Hepatocyte (in vitro differentiated cells): ENCODE measurements around the gene ARFGEF3. TPM values are rescaled to one million over a fixed set of nuclear protein-coding genes. Genes with fewer than 3 reads are reported as not detected.

Source experiments
- DNase-seq: peaks from one replicate; pipeline ENCODE4 v3.0.0-alpha.2; 2016; ENCODE audit warnings: low spot score
- H2AFZ ChIP-seq: fragments of 200-600 bp; sonication (generic); 2 replicates; pipeline ENCODE4 v1.6.0; 2016; ENCODE audit warnings: antibody characterized with exemption, mild to moderate bottlenecking
- H3K27ac ChIP-seq: fragments of 200-600 bp; sonication (generic); 2 replicates; pipeline ENCODE4 v1.5.1; 2016; ENCODE audit warnings: mild to moderate bottlenecking
- H3K27me3 ChIP-seq: fragments of 200-600 bp; sonication (generic); 2 replicates; pipeline ENCODE4 v1.6.1; 2016
- H3K36me3 ChIP-seq: fragments of 200-600 bp; sonication (generic); replicated peaks from 2 replicates; pipeline ENCODE4 v1.5.1; 2016; ENCODE audit warnings: low read depth; ENCODE audit not compliant: insufficient read depth
- H3K4me1 ChIP-seq: fragments of 200-600 bp; sonication (generic); 2 replicates; pipeline ENCODE4 v1.5.1; 2016; ENCODE audit warnings: mild to moderate bottlenecking, moderate library complexity; ENCODE audit not compliant: insufficient read depth
- H3K4me2 ChIP-seq: fragments of 200-600 bp; sonication (generic); 2 replicates; pipeline ENCODE4 v1.6.0; 2016
- H3K4me3 ChIP-seq: fragments of 200-600 bp; sonication (generic); 2 replicates; pipeline ENCODE4 v1.5.1; 2016; ENCODE audit warnings: mild to moderate bottlenecking
- H3K79me2 ChIP-seq: fragments of 200-600 bp; sonication (generic); 2 replicates; pipeline ENCODE4 v1.6.0; 2017; ENCODE audit warnings: mild to moderate bottlenecking
- H3K9me2 ChIP-seq: fragments of 200-600 bp; sonication (generic); replicated peaks from 2 replicates; pipeline ENCODE4 v1.6.0; 2017; ENCODE audit warnings: mild to moderate bottlenecking; ENCODE audit not compliant: insufficient read depth
- H3K9me3 ChIP-seq: fragments of 200-600 bp; sonication (generic); 2 replicates; pipeline ENCODE4 v1.5.1; 2016; ENCODE audit warnings: low read depth, mild to moderate bottlenecking
- H4K20me1 ChIP-seq: fragments of 200-600 bp; sonication (generic); 2 replicates; pipeline ENCODE4 v1.6.0; 2016; ENCODE audit warnings: mild to moderate bottlenecking; ENCODE audit not compliant: insufficient read depth, poor library complexity, severe bottlenecking
- EZH2 ChIP-seq: fragments of 200-600 bp; sonication (generic); IDR thresholded peaks from 2 replicates; pipeline ENCODE4 v1.6.1; 2016; ENCODE audit warnings: antibody characterized with exemption, mild to moderate bottlenecking, borderline replicate concordance
- EZH2phosphoT487 ChIP-seq: fragments of 200-600 bp; sonication (generic); IDR thresholded peaks from one replicate; pipeline ENCODE4 v1.6.1; 2018; ENCODE audit warnings: antibody characterized with exemption, mild to moderate bottlenecking, low read depth, moderate library complexity; ENCODE audit not compliant: unreplicated experiment, severe bottlenecking
- WGBS: methylation state at CpG from one replicate; pipeline ENCODE4 v1.1.6; 2016; ENCODE audit warnings: low lambda C conversion rate; ENCODE audit errors: missing lambda C conversion rate; 5-methylcytosine and 5-hydroxymethylcytosine counted together
- polyA plus RNA-seq: library from polyadenylated mRNA; unstranded; fragments of >200 nt; fragmentation: Nextera tagmentation; extraction: Ambion mirVana; gene quantifications from 2 replicates; pipeline ENCODE4 v1.2.1, GENCODE V29; 2016
- total RNA-seq: library from RNA; depleted of rRNA; stranded (reverse); fragments of >200 nt; gene quantifications from 2 replicates; pipeline ENCODE4 v1.2.3, GENCODE V29; 2014
- TF ChIP-seq, protein P1 (sequence below): fragments of 200-600 bp; sonication (generic); IDR thresholded peaks from 2 replicates; pipeline ENCODE4 v1.5.1; 2016; ENCODE audit warnings: antibody characterized with exemption, mild to moderate bottlenecking; ENCODE audit not compliant: poor library complexity

The ARFGEF3 gene
- total and polyA plus RNA-seq, 2 experiments from 2014 or later, result 0.83 to 3.9 TPM

DNA sequence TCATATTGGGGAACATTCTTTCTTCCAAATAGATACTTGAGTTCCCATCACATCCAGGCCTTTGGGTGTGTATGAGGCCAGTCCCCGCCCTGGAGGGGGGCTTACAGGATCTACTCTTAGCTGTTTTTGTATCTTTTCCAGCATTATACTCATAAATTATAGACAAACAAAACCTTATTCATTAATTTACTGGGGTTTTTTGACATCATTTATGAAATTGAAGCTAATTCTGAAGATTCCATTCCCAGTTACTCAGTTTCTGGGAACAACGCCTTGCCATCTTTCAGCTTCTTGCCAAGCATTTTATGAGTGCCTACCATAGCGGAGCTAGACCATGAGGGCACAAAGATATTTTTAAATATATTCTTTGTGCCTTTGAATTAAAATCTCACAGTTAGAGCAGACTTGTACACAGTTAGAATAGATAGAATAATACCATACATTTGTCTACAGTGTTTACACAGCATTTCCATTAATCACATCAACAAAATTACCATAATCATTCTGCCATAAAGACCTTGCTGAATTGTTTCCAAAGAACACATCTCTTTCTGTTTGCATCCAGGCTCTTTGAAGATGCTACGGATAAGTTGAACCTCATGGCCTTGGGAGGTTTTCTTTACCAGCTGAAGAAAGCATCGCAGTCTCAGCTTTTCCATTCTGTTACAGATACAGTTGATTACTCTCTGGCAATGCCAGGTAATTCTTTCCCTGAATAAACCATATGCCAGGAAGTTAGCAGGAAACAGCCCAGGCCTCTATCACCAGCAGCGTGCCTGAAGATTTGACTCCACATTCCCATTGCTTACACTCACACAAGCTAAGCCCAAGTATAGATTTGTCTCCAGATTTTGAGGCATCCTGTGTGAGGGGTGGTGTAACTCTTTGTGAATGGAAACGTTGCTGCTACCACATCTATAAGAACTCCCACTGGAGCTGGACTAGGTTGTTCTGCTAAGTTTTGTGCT, 132.0 kb downstream of the ARFGEF3 start:
- Histone ChIP-seq H2AFZ (no peak overlapping the region), H3K79me2 (no peaks in the 10 kb centered on the region), H3K27me3 (no peaks in the 10 kb centered on the region), H3K36me3 (no peaks in the 10 kb centered on the region), H3K4me2 (no peak overlapping the region), H3K4me1 (no peaks in the 10 kb centered on the region), H4K20me1 (no peaks in the 10 kb centered on the region), H3K9me2 (no peaks in the 10 kb centered on the region), H3K4me3 (no peak overlapping the region), H3K9me3 (no peaks in the 10 kb centered on the region), H3K27ac (no peak overlapping the region)
- no peak for TF ChIP-seq EZH2
- no peak for TF ChIP-seq EZH2phosphoT487
- TF ChIP-seq, protein P1, sequence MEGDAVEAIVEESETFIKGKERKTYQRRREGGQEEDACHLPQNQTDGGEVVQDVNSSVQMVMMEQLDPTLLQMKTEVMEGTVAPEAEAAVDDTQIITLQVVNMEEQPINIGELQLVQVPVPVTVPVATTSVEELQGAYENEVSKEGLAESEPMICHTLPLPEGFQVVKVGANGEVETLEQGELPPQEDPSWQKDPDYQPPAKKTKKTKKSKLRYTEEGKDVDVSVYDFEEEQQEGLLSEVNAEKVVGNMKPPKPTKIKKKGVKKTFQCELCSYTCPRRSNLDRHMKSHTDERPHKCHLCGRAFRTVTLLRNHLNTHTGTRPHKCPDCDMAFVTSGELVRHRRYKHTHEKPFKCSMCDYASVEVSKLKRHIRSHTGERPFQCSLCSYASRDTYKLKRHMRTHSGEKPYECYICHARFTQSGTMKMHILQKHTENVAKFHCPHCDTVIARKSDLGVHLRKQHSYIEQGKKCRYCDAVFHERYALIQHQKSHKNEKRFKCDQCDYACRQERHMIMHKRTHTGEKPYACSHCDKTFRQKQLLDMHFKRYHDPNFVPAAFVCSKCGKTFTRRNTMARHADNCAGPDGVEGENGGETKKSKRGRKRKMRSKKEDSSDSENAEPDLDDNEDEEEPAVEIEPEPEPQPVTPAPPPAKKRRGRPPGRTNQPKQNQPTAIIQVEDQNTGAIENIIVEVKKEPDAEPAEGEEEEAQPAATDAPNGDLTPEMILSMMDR, result no peak
- 78% methylated on average over 7 of the region's 7 CpGs for WGBS
- no peak for DNase-seq

- H3K27me3 ChIP-seq, result no peaks in the 10 kb centered on the region
- no peaks in the 10 kb centered on the region for H4K20me1 ChIP-seq
- no peak overlapping the region for H2AFZ ChIP-seq
- no peak overlapping the region for H3K27ac ChIP-seq
- H3K4me1 ChIP-seq, result no peaks in the 10 kb centered on the region
- TF ChIP-seq EZH2, result no peak
- TF ChIP-seq, protein P1, result no peak
- TF ChIP-seq EZH2phosphoT487, result no peak
- H3K9me2 ChIP-seq, result no peaks in the 10 kb centered on the region
- H3K4me3 ChIP-seq, result no peak overlapping the region
- no peak overlapping the region for H3K4me2 ChIP-seq
- DNase-seq, result no peak
- no peaks in the 10 kb centered on the region for H3K36me3 ChIP-seq
- WGBS, result 98% methylated on average over 9 of the region's 9 CpGs
- H3K9me3 ChIP-seq, result no peaks in the 10 kb centered on the region
- H3K79me2 ChIP-seq, result no peaks in the 10 kb centered on the region
These were observed 134.6 kb downstream of the ARFGEF3 start for GRCh38 chr6:138296381-138296780.

DNA sequence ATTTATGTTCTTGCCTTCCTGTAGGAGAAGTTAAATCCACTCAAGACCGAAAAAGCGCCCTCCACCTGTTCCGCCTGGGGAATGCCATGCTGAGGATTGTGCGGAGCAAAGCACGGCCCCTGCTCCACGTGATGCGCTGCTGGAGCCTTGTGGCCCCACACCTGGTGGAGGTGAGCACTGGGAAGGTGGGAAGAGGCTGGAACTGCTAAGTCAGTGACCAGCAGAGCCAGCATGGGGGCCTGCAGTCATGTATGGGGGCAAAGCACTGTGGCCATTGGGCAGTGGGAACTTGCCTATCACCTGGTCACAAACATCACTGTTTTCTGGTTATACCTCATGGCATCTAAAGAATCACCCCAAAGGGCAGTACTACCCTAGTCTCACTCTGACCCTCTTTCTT, 135.0 kb downstream of the ARFGEF3 start:
- Histone ChIP-seq H3K9me2 (no peaks in the 10 kb centered on the region), H3K36me3 (no peaks in the 10 kb centered on the region)
- WGBS, result 96% methylated on average over 7 of the region's 7 CpGs

More for the DNA sequence above, 135.0 kb downstream of the ARFGEF3 start:
- Histone ChIP-seq H3K4me1 (no peaks in the 10 kb centered on the region), H3K27ac (no peak overlapping the region), H4K20me1 (no peaks in the 10 kb centered on the region), H3K9me3 (no peaks in the 10 kb centered on the region), H3K27me3 (no peaks in the 10 kb centered on the region), H3K4me3 (no peak overlapping the region), H3K4me2 (no peak overlapping the region), H2AFZ (no peak overlapping the region), H3K79me2 (no peaks in the 10 kb centered on the region)
- TF ChIP-seq, protein P1, result no peak
- TF ChIP-seq EZH2phosphoT487, result no peak
- TF ChIP-seq EZH2, result no peak
- DNase-seq, result no peak
